Activated CD8-positive, alpha-beta memory T cell treated with anti-CD3 and anti-CD28 coated beads, Interleukin-2, amount 10 ng/mL, durations not matched to agents 7 days and 5 days (primary cell): ENCODE data around the gene ADGB. TPM values are rescaled to one million over a fixed set of nuclear protein-coding genes. Genes with fewer than 3 reads are reported as not detected.
A peak's percentile ranks its signal among the peaks of the same experiment; 100 is the strongest.

Experiments used
- ATAC-seq: fragments of 150-1000 bp; cut with Tn5 transposase; one replicate; pipeline ENCODE4 v1.10.0; 2021; ENCODE audit warnings: moderate library complexity
- CTCF ChIA-PET: fragments of 350-600 bp; sonication (Branson Sonifier 250); formaldehyde crosslinking; loops from one replicate; lab custom pipeline; 2021; ENCODE audit warnings: antibody characterized with exemption; lab: Charles Lee
- DNase-seq: peaks from one replicate; pipeline ENCODE4 v3.0.0-alpha.2; 2020
- H3K27ac Mint-ChIP-seq: one replicate; pipeline ENCODE4 v1.8.0; 2021; ENCODE audit warnings: mild to moderate bottlenecking, mixed read lengths
- H3K27me3 Mint-ChIP-seq: one replicate; pipeline ENCODE4 v1.8.0; 2021; ENCODE audit warnings: mixed read lengths
- H3K36me3 Mint-ChIP-seq: one replicate; pipeline ENCODE4 v1.8.0; 2021; ENCODE audit warnings: mild to moderate bottlenecking, mixed read lengths
- H3K4me1 Mint-ChIP-seq: one replicate; pipeline ENCODE4 v1.8.0; 2021; ENCODE audit warnings: mixed read lengths
- H3K4me3 Mint-ChIP-seq: one replicate; pipeline ENCODE4 v1.8.0; 2021; ENCODE audit warnings: mild to moderate bottlenecking, moderate library complexity, mixed read lengths
- H3K9me3 Mint-ChIP-seq: one replicate; pipeline ENCODE4 v1.8.0; 2022; ENCODE audit warnings: low read depth, mixed read lengths
- total RNA-seq, 2 experiments: library from RNA; stranded (reverse); gene quantifications; one replicate each; pipeline ENCODE4 v1.2.3, GENCODE V29; 2021

Gene ADGB
- total RNA-seq, 2 experiments from 2014 or later = not detected

- H3K9me3 Mint-ChIP-seq = no peaks in the 10 kb centered on the region
- ATAC-seq (no peak), DNase-seq (no peak)
- no peak overlapping the region for H3K4me3 Mint-ChIP-seq
- H3K27ac Mint-ChIP-seq = no peak overlapping the region
- H3K27me3 Mint-ChIP-seq = peaks cover 2% of the 10 kb centered on the region
- CTCF ChIA-PET = no interaction called here
- no peaks in the 10 kb centered on the region for H3K4me1 Mint-ChIP-seq
- no peaks in the 10 kb centered on the region for H3K36me3 Mint-ChIP-seq
Measured at GRCh38 chr6:146719387-146719786, 120.6 kb downstream of the ADGB start.

DNA sequence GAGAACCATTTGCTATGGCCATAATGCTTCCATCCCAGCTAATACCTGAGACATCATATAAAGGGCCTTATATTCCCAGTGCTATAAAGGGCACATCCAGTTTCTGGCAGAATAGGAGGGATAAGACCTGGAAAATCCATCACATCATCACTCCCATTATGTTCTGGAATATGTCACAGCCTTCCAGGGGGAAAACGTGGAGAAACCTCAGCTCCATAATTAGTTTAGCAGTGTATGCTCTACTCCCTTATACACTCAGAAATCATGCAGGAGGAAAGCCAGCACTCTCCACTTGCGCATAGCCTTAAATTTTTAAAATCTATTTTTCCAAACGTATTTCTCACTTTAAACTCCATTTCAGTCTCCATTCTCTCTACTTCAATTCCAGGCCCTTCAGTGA lies 140.9 kb downstream of the ADGB start:
- DNase-seq = no peak
- Mint-ChIP-seq H3K4me1 (no peaks in the 10 kb centered on the region), H3K9me3 (no peaks in the 10 kb centered on the region), H3K4me3 (no peak overlapping the region), H3K36me3 (no peaks in the 10 kb centered on the region), H3K27me3 (no peaks in the 10 kb centered on the region), H3K27ac (no peak overlapping the region)
- no peak for ATAC-seq
- CTCF ChIA-PET = no interaction called here

- no peaks in the 10 kb centered on the region for H3K27me3 Mint-ChIP-seq
- no peak for ATAC-seq
- CTCF ChIA-PET = no interaction called here
- no peak overlapping the region for H3K27ac Mint-ChIP-seq
- no peaks in the 10 kb centered on the region for H3K9me3 Mint-ChIP-seq
- no peaks in the 10 kb centered on the region for H3K36me3 Mint-ChIP-seq
- DNase-seq = no peak
- no peak overlapping the region for H3K4me3 Mint-ChIP-seq
- no peaks in the 10 kb centered on the region for H3K4me1 Mint-ChIP-seq
Measured at GRCh38 chr6:146741609-146742008, 142.8 kb downstream of the ADGB start.

DNA sequence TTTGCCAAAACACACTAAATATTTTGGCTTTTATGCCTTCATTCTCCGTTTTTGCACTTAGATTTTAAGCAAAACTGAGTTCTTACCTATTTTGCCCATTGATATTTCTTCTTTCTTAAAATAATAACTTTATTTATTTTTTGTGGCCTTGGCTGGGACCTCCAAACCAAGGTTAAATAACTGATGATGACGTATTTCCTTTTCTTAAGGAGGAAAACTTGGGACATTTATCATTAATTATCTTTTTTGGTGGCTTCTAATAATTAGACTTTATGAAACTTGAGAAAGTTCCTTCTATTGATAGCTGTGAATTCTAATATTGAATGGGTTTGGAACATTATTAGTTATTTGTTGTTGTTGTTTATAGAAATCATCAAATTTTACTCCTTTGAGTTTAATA lies 154.5 kb downstream of the ADGB start:
- H3K4me3 Mint-ChIP-seq = no peak overlapping the region
- no peaks in the 10 kb centered on the region for H3K36me3 Mint-ChIP-seq
- no peaks in the 10 kb centered on the region for H3K9me3 Mint-ChIP-seq
- ATAC-seq = no peak
- no peak for DNase-seq
- no peaks in the 10 kb centered on the region for H3K4me1 Mint-ChIP-seq
- CTCF ChIA-PET = no interaction called here
- no peak overlapping the region for H3K27ac Mint-ChIP-seq
- no peaks in the 10 kb centered on the region for H3K27me3 Mint-ChIP-seq

DNA sequence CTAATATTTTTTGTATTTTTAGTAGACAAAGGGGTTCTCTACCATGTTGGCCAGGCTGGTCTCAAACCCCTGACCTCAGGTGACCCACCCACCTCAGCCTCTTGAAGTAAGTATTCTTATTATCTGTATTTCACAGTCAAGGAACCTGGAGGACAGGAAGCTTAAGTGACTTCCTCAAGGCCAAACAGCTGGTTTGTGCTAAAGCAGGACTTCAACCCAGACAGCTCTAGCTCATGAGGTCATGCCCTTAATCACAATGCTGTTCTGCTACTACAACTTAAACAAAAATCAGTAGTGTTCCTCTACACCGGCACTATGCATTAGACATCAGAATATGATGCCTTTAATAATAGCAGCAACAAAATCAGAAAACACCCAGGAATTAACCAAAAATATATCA lies 168.9 kb downstream of the ADGB start:
- Mint-ChIP-seq H3K9me3 (no peaks in the 10 kb centered on the region), H3K4me1 (peaks cover 15% of the 10 kb centered on the region), H3K27me3 (peaks cover 16% of the 10 kb centered on the region), H3K27ac (no peak overlapping the region), H3K36me3 (no peaks in the 10 kb centered on the region), H3K4me3 (no peak overlapping the region)
- CTCF ChIA-PET = no interaction called here
- DNase-seq = no peak
- no peak for ATAC-seq

DNA sequence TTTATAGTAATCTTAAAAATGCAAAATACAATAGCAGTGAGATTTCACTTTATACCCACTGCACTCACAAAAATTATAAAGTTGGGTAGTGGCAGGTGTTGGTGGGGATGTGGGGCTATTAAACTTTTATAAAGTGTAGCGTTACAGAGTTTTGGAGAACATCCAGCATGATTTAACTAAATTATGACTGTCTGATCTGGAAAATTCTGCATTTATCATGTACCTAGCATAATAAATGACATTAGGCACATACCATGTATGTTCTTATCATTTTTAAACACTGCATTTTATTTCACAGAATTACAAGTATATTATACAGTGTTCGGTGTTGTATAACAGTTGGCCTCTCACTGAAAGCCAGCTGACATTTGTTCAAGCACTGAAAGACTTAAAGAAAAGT lies 169.9 kb downstream of the ADGB start:
- ATAC-seq (no peak), DNase-seq (no peak)
- CTCF ChIA-PET = no interaction called here
- H3K27ac Mint-ChIP-seq = no peak overlapping the region
- peaks cover 18% of the 10 kb centered on the region for H3K27me3 Mint-ChIP-seq
- H3K4me1 Mint-ChIP-seq = peaks cover 15% of the 10 kb centered on the region
- no peak overlapping the region for H3K4me3 Mint-ChIP-seq
- H3K36me3 Mint-ChIP-seq = no peaks in the 10 kb centered on the region
- H3K9me3 Mint-ChIP-seq = no peaks in the 10 kb centered on the region

GRCh38 chr6:146770275-146770964 lies 171.6 kb downstream of the ADGB start:
- Mint-ChIP-seq H3K36me3 (no peaks in the 10 kb centered on the region), H3K4me3 (peak overlapping the region; percentile 30), H3K27me3 (peaks cover 15% of the 10 kb centered on the region), H3K27ac (peak overlapping the region; percentile 6), H3K4me1 (peaks cover 15% of the 10 kb centered on the region), H3K9me3 (no peaks in the 10 kb centered on the region)
- CTCF ChIA-PET = interaction anchor here (0.6 to 1.0 kb wide), 3 partner anchors 15 to 125 kb away, joined by 3 read pairs; no protein-coding TSS in a partner anchor
- no peak for ATAC-seq
- DNase-seq = no peak

DNA sequence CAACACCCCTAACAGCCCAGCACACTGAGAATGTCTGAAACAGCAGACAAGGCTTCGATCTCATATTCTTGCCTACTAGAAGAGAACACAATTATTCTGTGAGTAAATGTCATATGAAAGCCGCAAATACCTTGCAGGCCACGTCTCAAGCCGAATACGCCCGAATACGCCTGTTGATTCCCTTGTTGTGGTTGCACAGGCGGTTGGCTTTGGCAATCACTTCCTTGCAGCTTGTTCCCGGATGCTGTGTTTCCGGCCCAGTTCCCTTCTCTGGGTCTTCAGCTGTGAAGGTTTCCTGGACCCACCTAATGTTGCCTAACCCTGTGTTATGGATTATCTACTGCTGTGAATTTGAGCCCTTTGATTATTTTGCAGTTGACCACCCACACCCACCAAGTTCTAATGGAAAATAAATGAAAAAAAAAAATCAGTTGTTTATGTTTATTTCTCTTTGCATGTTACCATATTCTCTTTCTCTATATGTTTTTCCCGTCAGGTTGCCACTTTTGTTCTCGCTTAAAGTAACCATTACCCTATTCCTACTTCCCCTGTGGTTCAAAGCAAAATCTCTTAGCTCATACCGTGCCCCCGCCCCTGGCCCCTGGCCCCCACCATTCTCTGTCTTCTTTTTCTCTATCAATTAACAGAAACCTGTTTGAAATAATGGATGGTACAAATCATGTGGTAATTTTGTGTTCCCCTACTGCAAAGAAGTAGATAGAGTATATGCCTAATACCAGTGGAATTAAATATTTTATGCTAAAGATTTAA lies 172.4 kb downstream of the ADGB start:
- Mint-ChIP-seq H3K4me1 (peaks cover 15% of the 10 kb centered on the region), H3K27ac (peak overlapping the region; percentile 6), H3K4me3 (peak overlapping the region; percentile 30), H3K36me3 (no peaks in the 10 kb centered on the region), H3K9me3 (no peaks in the 10 kb centered on the region), H3K27me3 (peaks cover 15% of the 10 kb centered on the region)
- CTCF ChIA-PET = interaction anchor here (1.0 kb wide), 1 partner anchor 124 kb away, joined by 3 read pairs; no protein-coding TSS in a partner anchor
- ATAC-seq (peak; percentile 33), DNase-seq (peak; percentile 62)

DNA sequence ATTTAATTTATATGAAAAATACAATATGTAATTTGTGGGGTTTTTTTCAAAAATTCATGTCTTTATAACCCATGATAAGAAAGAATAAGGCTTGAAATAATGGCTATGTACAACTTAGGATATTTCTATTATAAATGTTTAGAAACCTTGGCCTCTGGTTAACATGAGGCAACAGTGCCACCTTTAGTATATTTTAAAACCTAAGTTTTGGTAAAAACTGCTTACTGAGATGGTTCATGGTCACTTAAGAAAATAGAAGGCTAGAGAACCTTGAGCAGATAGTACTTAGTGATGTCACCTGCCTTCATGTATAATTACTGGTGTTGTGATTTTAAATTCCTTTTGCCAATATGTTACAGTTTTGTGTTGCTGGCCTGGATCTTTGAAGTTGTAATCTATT lies 176.4 kb downstream of the ADGB start:
- Mint-ChIP-seq H3K27ac (no peak overlapping the region), H3K4me1 (peaks cover 12% of the 10 kb centered on the region), H3K4me3 (no peak overlapping the region), H3K36me3 (no peaks in the 10 kb centered on the region), H3K9me3 (no peaks in the 10 kb centered on the region), H3K27me3 (peaks cover 18% of the 10 kb centered on the region)
- CTCF ChIA-PET = no interaction called here
- DNase-seq (no peak), ATAC-seq (no peak)

- no peak for DNase-seq
- ATAC-seq = no peak
- Mint-ChIP-seq H3K4me3 (no peak overlapping the region), H3K36me3 (no peaks in the 10 kb centered on the region), H3K9me3 (no peaks in the 10 kb centered on the region), H3K4me1 (no peaks in the 10 kb centered on the region), H3K27me3 (peaks cover 11% of the 10 kb centered on the region), H3K27ac (no peak overlapping the region)
- CTCF ChIA-PET = no interaction called here
Measured at GRCh38 chr6:146781836-146782235, 183.1 kb downstream of the ADGB start.

GRCh38 chr6:146785001-146785585 lies 186.3 kb downstream of the ADGB start:
- Mint-ChIP-seq H3K27me3 (peaks cover 6% of the 10 kb centered on the region), H3K4me3 (no peak overlapping the region), H3K9me3 (no peaks in the 10 kb centered on the region), H3K4me1 (peaks cover 8% of the 10 kb centered on the region), H3K36me3 (no peaks in the 10 kb centered on the region), H3K27ac (no peak overlapping the region)
- DNase-seq (no peak), ATAC-seq (peak; percentile 78)
- CTCF ChIA-PET = interaction anchor here (0.8 kb wide), 1 partner anchor 15 kb away, joined by 3 read pairs; no protein-coding TSS in a partner anchor

DNA sequence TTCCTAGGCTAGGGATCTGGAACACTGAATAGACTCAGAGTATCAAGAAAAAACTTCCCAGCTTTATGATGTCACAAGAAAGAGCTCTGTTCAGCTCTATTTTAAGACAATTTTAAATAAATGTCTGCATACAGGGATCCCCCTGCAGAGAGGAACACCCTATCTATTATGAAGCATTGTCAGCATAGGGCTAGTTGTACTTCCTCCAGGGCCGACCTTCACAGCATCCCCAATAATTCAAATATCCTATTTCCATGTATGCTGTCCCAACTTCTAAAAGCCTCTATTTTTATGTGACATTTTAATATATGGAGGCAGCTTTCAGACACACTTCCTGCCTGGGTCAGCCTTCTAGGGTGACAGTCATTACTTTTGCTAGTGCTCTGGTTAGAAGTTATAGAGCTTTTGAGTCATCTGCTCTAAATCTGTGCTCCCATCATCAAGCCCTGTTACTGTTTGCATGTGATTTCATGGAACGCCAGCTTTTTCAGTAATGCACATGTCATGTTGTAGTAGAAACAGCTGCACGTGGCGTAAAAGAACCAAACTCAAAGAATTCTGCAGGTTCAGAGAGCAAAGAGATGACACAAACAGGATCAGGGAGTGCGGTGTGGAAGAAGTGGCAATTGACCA lies 189.2 kb downstream of the ADGB start:
- CTCF ChIA-PET = no interaction called here
- Mint-ChIP-seq H3K4me1 (peaks cover 15% of the 10 kb centered on the region), H3K36me3 (no peaks in the 10 kb centered on the region), H3K9me3 (no peaks in the 10 kb centered on the region), H3K4me3 (no peak overlapping the region), H3K27me3 (peaks cover 3% of the 10 kb centered on the region), H3K27ac (no peak overlapping the region)
- no peak for DNase-seq
- ATAC-seq = no peak

DNA sequence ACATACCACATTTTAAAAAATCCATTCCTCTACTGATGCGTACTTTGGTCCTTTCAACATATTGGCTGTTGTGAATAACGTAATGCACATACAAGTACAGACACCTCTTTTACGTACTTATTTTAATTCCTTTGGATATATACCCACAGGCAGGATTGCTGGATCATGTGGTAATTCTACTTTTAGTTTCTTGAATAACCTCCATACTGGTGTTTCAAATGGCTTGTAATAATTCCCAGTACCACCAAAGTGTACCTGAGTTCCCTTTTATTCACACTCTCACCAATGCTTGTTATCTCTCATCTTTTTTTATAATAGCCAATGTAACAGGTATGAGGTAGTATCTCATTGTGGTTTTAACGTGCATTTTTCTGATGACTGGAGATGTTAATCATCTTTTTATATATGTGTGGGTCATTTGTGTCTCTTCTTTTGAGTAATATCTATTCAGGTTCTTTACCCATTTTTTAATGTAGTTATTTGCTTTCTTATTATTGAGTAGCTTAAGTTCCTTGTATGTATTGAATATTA lies 191.9 kb downstream of the ADGB start:
- Mint-ChIP-seq H3K4me3 (no peak overlapping the region), H3K4me1 (peaks cover 21% of the 10 kb centered on the region), H3K36me3 (peaks cover 3% of the 10 kb centered on the region), H3K9me3 (peaks cover 3% of the 10 kb centered on the region), H3K27ac (no peak overlapping the region), H3K27me3 (no peaks in the 10 kb centered on the region)
- CTCF ChIA-PET = no interaction called here
- DNase-seq (no peak), ATAC-seq (no peak)
